HEK293T (cell line): ENCODE data around the gene SCN4A.

Source experiments
- SUZ12 ChIP-seq: fragments of 450-650 bp; IDR thresholded peaks from 2 replicates; pipeline ENCODE4 v1.6.1; 2016; ENCODE audit warnings: mild to moderate bottlenecking
- ZNF384 ChIP-seq: fragments of 450-650 bp; IDR thresholded peaks from 2 replicates; pipeline ENCODE4 v1.6.1; 2016

- TF ChIP-seq SUZ12, result no peak
- TF ChIP-seq ZNF384, result no peak
Observed at GRCh38 chr17:63985387-63986140, 12.8 kb upstream of the SCN4A start.
